Ishikawa (cell line): ENCODE data around the gene ACOXL.

Experiments used
- CREB1 ChIP-seq: IDR thresholded peaks from 2 replicates; pipeline ENCODE4 v1.6.1; 2012; ENCODE audit warnings: low read depth
- MAX ChIP-seq: IDR thresholded peaks from 2 replicates; pipeline ENCODE4 v1.6.1; 2012
- RAD21 ChIP-seq: IDR thresholded peaks from 2 replicates; pipeline ENCODE4 v1.6.1; 2012; ENCODE audit warnings: low read depth
- REST ChIP-seq: IDR thresholded peaks from 2 replicates; pipeline ENCODE4 v1.6.1; 2012; ENCODE audit warnings: low read depth, mild to moderate bottlenecking
- TAF1 ChIP-seq: IDR thresholded peaks from 2 replicates; pipeline ENCODE4 v1.6.1; 2012; ENCODE audit warnings: low read depth, mild to moderate bottlenecking
- TCF12 ChIP-seq: IDR thresholded peaks from 2 replicates; pipeline ENCODE4 v1.6.1; 2012; ENCODE audit warnings: low read depth
- TEAD4 ChIP-seq: IDR thresholded peaks from 2 replicates; pipeline ENCODE4 v1.6.1; 2012
- YY1 ChIP-seq: IDR thresholded peaks from 2 replicates; pipeline ENCODE4 v1.6.1; 2012; ENCODE audit warnings: low read depth
- ZBTB7A ChIP-seq: IDR thresholded peaks from 2 replicates; pipeline ENCODE4 v1.6.1; 2012; ENCODE audit warnings: low read depth
- TF ChIP-seq, protein P1 (sequence below): IDR thresholded peaks from 2 replicates; pipeline ENCODE4 v1.6.1; 2012

- TF ChIP-seq YY1, result no peak
- TF ChIP-seq TAF1, result no peak
- no peak for TF ChIP-seq RAD21
- no peak for TF ChIP-seq MAX
- TF ChIP-seq CREB1, result no peak
- TF ChIP-seq TCF12, result no peak
- TF ChIP-seq REST, result no peak
- TF ChIP-seq ZBTB7A, result no peak
- TF ChIP-seq, protein P1, sequence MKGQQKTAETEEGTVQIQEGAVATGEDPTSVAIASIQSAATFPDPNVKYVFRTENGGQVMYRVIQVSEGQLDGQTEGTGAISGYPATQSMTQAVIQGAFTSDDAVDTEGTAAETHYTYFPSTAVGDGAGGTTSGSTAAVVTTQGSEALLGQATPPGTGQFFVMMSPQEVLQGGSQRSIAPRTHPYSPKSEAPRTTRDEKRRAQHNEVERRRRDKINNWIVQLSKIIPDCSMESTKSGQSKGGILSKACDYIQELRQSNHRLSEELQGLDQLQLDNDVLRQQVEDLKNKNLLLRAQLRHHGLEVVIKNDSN, result no peak
- no peak for TF ChIP-seq TEAD4
These were observed 115.7 kb downstream of the ACOXL start for GRCh38 chr2:110848071-110848470.
